Endodermal cell (in vitro differentiated cells): ENCODE measurements around the gene FIBCD1. TPM values are rescaled to one million over a fixed set of nuclear protein-coding genes. Genes with fewer than 3 reads are reported as not detected.

Experiments used
- DNase-seq: peaks from one replicate; pipeline ENCODE4 v3.0.0-alpha.2; 2017
- H3K27ac ChIP-seq: 2 replicates; pipeline ENCODE4 v1.5.1; 2013; ENCODE audit warnings: mild to moderate bottlenecking, low read depth, low read length, moderate library complexity
- H3K27me3 ChIP-seq: 2 replicates; pipeline ENCODE4 v1.6.1; 2013; ENCODE audit warnings: mild to moderate bottlenecking, low read length, moderate library complexity; ENCODE audit not compliant: insufficient read depth, control insufficient read depth, poor library complexity, severe bottlenecking
- H3K36me3 ChIP-seq: 2 replicates; pipeline ENCODE4 v1.7.0; 2013; ENCODE audit warnings: mild to moderate bottlenecking, low read length, moderate library complexity; ENCODE audit not compliant: control insufficient read depth, insufficient read depth
- H3K4me1 ChIP-seq: one replicate; pipeline ENCODE4 v1.7.0; 2013; ENCODE audit warnings: low read length; ENCODE audit not compliant: control insufficient read depth, insufficient read depth
- H3K4me3 ChIP-seq: 2 replicates; pipeline ENCODE4 v1.5.1; 2013; ENCODE audit warnings: mild to moderate bottlenecking, low read length, moderate library complexity
- H3K9ac ChIP-seq: 2 replicates; pipeline ENCODE4 v1.6.1; 2013; ENCODE audit warnings: mild to moderate bottlenecking, low read length, moderate library complexity; ENCODE audit not compliant: poor library complexity, severe bottlenecking; ENCODE audit errors: extremely low read depth
- H3K9me3 ChIP-seq: 2 replicates; pipeline ENCODE4 v1.6.1; 2013; ENCODE audit warnings: mild to moderate bottlenecking, low read length, moderate library complexity; ENCODE audit not compliant: control insufficient read depth
- H3K27ac Mint-ChIP-seq: 2 replicates; pipeline ENCODE4 v1.8.0; 2020; ENCODE audit warnings: mixed read lengths
- H3K27me3 Mint-ChIP-seq: 2 replicates; pipeline ENCODE4 v1.8.0; 2021; ENCODE audit warnings: mild to moderate bottlenecking, mixed read lengths; ENCODE audit not compliant: insufficient read depth
- H3K36me3 Mint-ChIP-seq: 2 replicates; pipeline ENCODE4 v1.8.0; 2020; ENCODE audit warnings: low read depth, mixed read lengths
- H3K4me1 Mint-ChIP-seq: 2 replicates; pipeline ENCODE4 v1.8.0; 2020; ENCODE audit warnings: mixed read lengths
- H3K4me3 Mint-ChIP-seq: 2 replicates; pipeline ENCODE4 v1.8.0; 2020; ENCODE audit warnings: mild to moderate bottlenecking, moderate library complexity, mixed read lengths
- H3K9me3 Mint-ChIP-seq: 2 replicates; pipeline ENCODE4 v1.8.0; 2020; ENCODE audit warnings: mild to moderate bottlenecking, mixed read lengths
- WGBS, 2 experiments: methylation state at CpG; one replicate each; pipeline versions ENCODE4 v1.1.5 to v1.1.7; 2013; ENCODE audit warnings: missing lambda C conversion rate in 2 of 2, mixed read lengths in 1 of 2; ENCODE audit not compliant: insufficient coverage in 1 of 2, insufficient read length in 1 of 2; 5-methylcytosine and 5-hydroxymethylcytosine counted together
- total RNA-seq, 2 donors: library from RNA; stranded (reverse); fragmentation: NEBNext Ultra II Directional in 1 of 2; extraction: Animal tissue kit (Norgen Biotek cat#: 25700) in 1 of 2; gene quantifications; 2 replicates in 1 of 2; 3 replicates in 1 of 2; pipeline ENCODE4 v1.2.1, GENCODE V29; 2021
- TF ChIP-seq, protein P1 (sequence below): fragments of 200-600 bp; sonication (generic); conservative IDR thresholded peaks from 2 replicates; pipeline ENCODE4 v1.5.0; 2021; ENCODE audit warnings: antibody characterized with exemption, mild to moderate bottlenecking

The FIBCD1 gene
- total RNA-seq, 2 donors from 2014 or later: 2.8 to 3.7 TPM

DNA sequence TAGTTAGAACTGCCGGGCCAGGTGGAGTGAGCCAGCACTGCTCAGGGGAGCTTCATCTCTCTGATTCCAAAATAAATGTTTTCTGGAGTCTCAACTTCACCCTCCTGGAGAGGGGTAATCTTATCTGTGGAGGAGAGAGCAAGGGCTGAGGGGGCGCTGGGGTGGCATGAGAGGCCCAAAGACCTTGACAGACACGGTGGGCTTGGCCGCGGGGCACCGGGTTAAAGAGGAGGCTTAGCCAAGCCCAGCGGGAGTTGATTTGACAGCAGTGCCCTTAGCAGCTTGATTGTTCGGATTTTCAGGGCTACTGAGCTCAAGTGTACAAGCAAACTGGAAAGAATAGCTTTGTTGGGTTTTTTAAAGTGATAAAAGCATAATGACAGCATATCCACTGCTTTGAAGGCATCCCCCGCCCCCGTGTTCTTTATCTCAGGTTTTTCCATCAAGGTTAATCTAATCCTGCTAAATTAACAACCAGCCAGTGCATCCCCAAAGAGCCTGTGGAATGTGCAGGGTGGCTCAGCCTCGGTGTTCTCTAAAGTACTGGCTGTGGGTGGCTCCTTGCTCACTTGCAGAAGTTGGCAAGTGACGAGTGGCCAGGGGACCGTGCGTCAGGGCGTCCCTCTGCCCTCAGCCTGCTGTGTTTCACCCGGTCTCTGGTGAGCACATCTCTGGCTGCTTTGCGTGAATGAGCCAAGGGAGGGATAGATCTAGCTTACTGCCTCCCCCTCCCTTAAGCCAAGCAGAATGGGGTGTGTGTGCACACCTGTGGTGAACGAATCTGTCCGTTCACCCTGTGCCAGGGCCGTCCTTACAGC is 48.0 kb downstream of the FIBCD1 start:
- Mint-ChIP-seq H3K27me3 (no peaks in the 10 kb centered on the region), H3K27ac (peak overlapping the region; percentile 23)
- TF ChIP-seq, protein P1, sequence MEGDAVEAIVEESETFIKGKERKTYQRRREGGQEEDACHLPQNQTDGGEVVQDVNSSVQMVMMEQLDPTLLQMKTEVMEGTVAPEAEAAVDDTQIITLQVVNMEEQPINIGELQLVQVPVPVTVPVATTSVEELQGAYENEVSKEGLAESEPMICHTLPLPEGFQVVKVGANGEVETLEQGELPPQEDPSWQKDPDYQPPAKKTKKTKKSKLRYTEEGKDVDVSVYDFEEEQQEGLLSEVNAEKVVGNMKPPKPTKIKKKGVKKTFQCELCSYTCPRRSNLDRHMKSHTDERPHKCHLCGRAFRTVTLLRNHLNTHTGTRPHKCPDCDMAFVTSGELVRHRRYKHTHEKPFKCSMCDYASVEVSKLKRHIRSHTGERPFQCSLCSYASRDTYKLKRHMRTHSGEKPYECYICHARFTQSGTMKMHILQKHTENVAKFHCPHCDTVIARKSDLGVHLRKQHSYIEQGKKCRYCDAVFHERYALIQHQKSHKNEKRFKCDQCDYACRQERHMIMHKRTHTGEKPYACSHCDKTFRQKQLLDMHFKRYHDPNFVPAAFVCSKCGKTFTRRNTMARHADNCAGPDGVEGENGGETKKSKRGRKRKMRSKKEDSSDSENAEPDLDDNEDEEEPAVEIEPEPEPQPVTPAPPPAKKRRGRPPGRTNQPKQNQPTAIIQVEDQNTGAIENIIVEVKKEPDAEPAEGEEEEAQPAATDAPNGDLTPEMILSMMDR: no peak

DNA sequence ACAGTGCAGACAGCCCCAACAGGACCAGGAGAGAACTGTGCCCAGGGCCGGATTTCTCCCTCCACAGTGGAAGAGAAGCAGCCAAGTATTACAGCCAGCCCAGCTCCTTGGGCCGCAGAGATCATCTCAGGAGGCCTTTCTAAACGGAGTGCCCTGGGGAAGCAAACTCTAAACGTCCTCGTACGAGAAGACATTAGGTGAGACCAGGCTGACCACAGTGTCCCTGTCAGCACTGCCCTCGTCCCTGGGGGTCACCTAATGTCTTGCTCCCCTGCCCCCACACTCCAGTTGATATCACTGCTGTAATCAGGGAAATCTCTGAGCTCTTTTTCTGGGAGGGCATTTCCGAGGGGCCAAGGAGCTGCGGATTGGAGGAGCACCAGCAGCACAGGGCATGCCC is 48.9 kb downstream of the FIBCD1 start:
- peaks cover 10% of the 10 kb centered on the region for H3K4me1 ChIP-seq
- 88 to 94% methylated on average over 8 to 9 of the region's 9 CpGs for WGBS, 2 experiments
- Mint-ChIP-seq H3K4me3 (no peak overlapping the region), H3K27ac (no peak overlapping the region), H3K36me3 (peaks cover 43% of the 10 kb centered on the region), H3K9me3 (no peaks in the 10 kb centered on the region), H3K27me3 (no peaks in the 10 kb centered on the region), H3K4me1 (peaks cover 11% of the 10 kb centered on the region)
- no peak overlapping the region for H3K4me3 ChIP-seq
- TF ChIP-seq, protein P1: no peak
- H3K27me3 ChIP-seq: no peaks in the 10 kb centered on the region
- H3K27ac ChIP-seq: no peak overlapping the region
- peaks cover 30% of the 10 kb centered on the region for H3K36me3 ChIP-seq
- DNase-seq: no peak
- no peak overlapping the region for H3K9ac ChIP-seq
- H3K9me3 ChIP-seq: no peaks in the 10 kb centered on the region

More for the DNA sequence above, 48.0 kb downstream of the FIBCD1 start:
- peak; percentile 43 for DNase-seq
- peaks cover 10% of the 10 kb centered on the region for H3K4me1 ChIP-seq
- no peak overlapping the region for H3K27ac ChIP-seq
- peaks cover 11% of the 10 kb centered on the region for H3K4me1 Mint-ChIP-seq
- 90 to 97% methylated on average over 14 to 20 of the region's 20 CpGs for WGBS, 2 experiments
- no peaks in the 10 kb centered on the region for H3K9me3 Mint-ChIP-seq
- H3K36me3 ChIP-seq: peaks cover 22% of the 10 kb centered on the region
- no peaks in the 10 kb centered on the region for H3K27me3 ChIP-seq
- H3K36me3 Mint-ChIP-seq: peaks cover 35% of the 10 kb centered on the region
- no peak overlapping the region for H3K4me3 Mint-ChIP-seq
- H3K4me3 ChIP-seq: no peak overlapping the region
- no peaks in the 10 kb centered on the region for H3K9me3 ChIP-seq
- H3K9ac ChIP-seq: no peak overlapping the region

DNA sequence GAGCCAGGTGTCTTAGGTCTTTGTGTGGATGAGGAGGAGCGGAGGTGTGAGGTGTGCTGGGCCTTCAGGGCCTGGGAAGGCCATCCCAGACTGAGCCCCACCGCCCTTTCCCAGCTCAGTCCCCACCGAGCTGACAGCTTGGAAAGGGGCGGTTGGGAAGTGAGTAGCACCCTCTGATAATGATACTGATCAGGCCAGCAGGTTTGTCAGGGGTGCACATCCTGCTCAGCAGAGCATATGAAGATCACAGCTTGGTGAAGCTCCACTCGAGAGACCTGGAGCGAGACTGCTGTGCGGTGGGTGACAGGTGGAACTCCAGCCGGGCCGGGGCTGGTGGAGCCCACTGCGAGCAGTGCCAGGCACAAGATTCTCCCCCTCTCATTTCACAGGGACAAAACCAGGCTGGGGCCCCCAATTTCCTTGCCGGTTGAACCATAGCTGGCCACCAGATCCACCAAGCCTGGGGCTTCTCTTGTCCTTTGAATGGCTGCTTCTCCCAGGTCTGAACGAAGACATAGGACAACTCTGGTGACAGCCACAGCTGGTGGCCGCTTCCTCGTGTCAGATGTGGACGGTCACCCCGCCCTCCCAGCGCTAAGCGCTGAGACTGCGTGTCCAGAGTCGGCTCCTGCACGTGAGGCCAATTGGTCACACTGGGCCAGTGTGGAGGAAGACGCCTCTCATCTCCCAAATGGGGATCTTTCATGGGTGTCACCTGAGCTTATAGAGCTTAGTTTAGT is 50.7 kb downstream of the FIBCD1 start:
- Histone ChIP-seq H3K36me3 (peaks cover 32% of the 10 kb centered on the region), H3K4me1 (peaks cover 10% of the 10 kb centered on the region), H3K27me3 (no peaks in the 10 kb centered on the region), H3K27ac (no peak overlapping the region), H3K4me3 (no peak overlapping the region), H3K9ac (no peak overlapping the region), H3K9me3 (no peaks in the 10 kb centered on the region)
- H3K9me3 Mint-ChIP-seq: no peaks in the 10 kb centered on the region
- peaks cover 56% of the 10 kb centered on the region for H3K36me3 Mint-ChIP-seq
- H3K27me3 Mint-ChIP-seq: no peaks in the 10 kb centered on the region
- TF ChIP-seq, protein P1: no peak
- H3K27ac Mint-ChIP-seq: no peak overlapping the region
- H3K4me1 Mint-ChIP-seq: peaks cover 15% of the 10 kb centered on the region
- WGBS, 2 experiments: 94 to 95% methylated on average over 16 to 22 of the region's 22 CpGs
- H3K4me3 Mint-ChIP-seq: no peak overlapping the region
- DNase-seq: peak; percentile 38
